Measurements from ENCODE around the gene GCM1.
"Not testable (repeated sequence)": the region's sequence is repeated elsewhere in the genome, so short reads cannot be mapped to it uniquely, and the experiment has no call there.

Gene GCM1, protein sequence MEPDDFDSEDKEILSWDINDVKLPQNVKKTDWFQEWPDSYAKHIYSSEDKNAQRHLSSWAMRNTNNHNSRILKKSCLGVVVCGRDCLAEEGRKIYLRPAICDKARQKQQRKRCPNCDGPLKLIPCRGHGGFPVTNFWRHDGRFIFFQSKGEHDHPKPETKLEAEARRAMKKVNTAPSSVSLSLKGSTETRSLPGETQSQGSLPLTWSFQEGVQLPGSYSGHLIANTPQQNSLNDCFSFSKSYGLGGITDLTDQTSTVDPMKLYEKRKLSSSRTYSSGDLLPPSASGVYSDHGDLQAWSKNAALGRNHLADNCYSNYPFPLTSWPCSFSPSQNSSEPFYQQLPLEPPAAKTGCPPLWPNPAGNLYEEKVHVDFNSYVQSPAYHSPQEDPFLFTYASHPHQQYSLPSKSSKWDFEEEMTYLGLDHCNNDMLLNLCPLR

DNA sequence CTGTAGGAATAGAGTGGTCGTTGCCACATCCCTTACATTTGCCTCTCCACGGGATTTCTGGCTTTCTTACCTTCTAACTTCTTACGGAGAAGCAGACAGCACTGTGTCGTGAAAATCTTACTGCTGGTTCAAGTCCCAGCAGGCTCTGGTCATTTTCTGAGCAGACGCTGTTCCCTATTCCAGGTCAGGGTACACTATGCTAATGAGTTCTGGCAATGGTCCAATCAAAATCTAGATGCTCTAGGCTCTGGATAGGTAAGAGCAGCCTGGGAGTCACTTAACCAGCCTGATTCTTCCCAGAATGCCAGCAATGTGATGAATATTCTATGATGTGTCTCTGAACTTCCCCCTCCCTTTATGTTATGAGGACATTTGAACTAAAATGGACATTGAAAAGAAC lies at the start of gene GCM1:
Gene GCM1, minus strand, starts transcription at position 158 of the 400 bp plus-strand sequence. CDS start 3,209 bp downstream, outside the sequence.
- no peak for DNase-seq (ENCODE audit: low spot score)

DNA sequence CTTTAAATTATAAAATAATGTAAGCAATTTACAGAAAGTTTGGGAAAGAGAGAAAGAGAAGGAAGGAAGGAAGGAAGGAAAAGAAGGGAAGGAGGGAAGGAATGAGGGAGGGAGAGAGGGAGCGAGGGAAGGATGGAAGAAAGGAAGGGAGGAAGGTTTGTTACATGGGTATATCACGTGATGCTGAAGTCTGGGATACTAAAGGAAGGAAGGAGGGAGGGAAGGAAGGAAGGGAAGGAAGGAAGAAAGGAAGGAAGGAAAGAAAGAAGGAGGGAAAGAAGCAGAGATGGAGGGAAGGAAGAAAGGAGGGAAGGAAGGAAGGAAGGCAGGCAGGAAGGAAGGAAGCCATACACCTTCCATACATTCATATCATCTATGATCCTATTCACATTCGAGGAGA lies 48.9 kb upstream of the GCM1 start:
- DNase-seq (ENCODE audit: low spot score), result no peak

DNA sequence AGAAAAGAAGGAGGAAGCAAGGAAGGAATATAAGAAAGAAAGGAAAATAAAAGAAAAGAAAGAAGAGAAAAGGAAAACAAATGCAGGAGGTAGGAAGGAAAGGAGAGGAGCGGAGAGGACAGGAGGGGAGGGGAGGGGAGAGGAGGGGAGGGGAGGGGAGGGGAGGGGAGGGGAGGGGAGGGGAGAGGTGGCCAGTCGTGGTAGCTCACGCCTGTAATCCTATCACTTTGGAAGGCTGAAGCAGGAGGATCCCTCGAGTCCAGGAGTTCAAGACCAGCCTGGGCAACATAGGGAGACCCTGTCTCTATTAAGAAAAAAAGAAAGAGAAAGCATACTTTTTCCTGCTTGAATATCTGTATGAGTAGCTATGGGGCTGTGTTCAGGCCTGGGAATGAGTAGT lies 46.4 kb upstream of the GCM1 start:
- no peak for DNase-seq (ENCODE audit: low spot score)

DNA sequence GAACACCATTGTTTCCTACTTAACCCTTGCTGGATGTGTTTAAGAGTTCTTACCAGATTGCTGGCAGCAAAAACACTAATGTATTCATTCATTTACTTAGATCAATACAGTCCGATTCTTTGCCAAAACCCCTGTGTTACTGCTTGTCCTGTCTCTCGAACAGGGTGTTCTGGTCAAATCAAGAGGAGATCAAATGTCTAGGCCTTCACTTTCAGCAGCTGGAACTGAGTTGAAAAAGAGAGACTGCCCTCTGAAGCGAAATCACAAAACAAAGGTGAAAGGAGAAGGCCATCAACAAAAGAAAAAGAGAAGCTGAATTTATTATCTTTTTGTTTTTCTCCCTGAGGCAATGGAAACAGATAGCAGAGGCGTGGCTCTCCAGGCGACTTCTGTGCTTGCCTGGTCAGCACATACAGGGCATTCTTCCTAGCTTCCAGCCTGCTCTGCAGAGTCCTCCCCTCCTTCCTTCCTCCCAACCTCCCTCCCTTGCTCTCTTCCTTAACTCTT lies 44.1 kb upstream of the GCM1 start:
- DNase-seq (ENCODE audit: low spot score), result no peak

DNA sequence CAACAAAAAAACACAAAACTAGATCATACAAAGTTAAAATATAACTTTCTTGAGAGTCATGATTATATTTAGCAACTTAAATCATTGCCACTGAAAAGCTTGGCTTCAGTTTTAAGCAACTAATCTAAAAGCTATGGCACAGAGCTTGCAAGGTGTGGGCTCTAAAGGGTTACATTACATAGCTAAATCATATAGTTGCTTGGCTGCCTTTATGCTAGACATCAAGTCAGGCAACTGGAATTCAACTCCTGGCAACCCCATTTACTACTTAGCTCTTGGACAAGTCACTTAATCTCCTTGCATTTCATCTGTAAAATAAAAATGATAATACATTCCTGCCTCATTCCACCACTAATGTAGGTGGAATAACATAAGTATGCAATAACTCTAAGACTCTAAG lies 40.9 kb upstream of the GCM1 start:
- no peak for DNase-seq (ENCODE audit: low spot score)

DNA sequence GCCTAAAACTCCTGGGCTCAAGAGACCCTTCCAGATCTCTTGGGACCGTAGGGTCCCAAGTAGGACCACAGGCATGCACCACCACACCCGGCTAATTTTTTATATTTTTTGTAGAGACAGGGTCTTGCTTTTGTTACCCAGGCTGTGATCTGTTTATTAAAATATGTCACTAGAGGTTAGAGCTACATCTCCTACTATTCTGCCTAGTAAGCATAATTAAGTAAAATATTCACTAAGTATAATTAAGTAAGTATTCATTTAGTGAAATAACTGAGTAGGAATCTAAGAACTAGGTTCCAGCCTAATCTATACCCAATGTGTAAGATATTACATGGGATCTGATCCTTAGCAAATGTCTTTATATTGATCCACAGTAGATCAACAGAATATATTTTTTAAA lies 40.2 kb upstream of the GCM1 start:
- no peak for DNase-seq (ENCODE audit: low spot score)

DNA sequence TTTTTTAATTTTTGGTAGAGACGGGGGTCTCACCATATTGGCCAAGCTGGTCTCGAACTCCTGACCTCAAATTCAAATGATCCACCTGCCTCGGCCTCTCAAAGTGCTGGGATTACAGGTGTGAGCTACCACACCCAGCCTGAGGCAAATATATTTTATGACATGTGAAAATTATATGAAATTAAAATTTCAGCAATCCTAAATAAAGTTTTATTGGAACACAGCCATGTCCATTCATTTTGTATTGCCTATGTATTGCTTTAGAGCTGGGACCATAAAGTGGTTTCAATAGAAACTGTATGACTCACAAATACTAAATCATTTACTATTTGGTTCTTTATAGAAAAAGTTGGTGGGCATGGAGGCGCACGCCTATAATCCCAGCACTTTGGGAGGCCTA lies 32.0 kb upstream of the GCM1 start:
- DNase-seq (ENCODE audit: low spot score), result no peak

DNA sequence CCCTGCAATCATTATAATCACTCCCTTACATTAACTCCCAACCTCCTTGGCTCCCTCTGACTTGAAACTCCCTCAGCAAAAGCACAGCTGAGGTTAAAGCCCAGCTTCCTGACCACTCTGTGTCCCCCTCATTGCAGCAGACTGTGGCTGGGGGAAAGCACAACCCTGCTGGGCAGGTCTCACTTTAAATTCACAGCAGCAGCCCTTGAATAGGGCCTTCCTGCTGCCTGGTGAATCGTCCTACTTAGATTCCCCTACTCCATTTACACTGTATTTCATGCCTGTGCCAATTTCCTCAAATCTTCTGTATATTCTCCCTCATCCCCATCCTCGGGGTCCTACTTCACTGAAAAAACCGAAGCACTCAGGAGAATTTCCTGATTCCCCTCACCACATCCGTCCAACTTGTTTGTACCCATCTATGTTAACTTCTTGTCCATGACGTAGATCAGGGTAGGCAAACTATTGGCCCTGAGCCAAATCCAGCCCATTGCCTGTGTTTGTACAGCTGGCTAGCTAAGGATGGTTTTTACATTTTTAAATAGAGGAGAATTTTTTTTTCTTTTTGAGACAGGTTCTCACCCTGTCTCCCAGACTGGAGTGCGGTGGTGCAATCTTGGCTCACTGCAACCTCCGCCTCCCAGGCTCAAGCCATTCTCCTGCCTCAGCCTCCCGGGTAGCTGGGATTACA lies 31.5 kb upstream of the GCM1 start:
- DNase-seq (ENCODE audit: low spot score), result no peak

DNA sequence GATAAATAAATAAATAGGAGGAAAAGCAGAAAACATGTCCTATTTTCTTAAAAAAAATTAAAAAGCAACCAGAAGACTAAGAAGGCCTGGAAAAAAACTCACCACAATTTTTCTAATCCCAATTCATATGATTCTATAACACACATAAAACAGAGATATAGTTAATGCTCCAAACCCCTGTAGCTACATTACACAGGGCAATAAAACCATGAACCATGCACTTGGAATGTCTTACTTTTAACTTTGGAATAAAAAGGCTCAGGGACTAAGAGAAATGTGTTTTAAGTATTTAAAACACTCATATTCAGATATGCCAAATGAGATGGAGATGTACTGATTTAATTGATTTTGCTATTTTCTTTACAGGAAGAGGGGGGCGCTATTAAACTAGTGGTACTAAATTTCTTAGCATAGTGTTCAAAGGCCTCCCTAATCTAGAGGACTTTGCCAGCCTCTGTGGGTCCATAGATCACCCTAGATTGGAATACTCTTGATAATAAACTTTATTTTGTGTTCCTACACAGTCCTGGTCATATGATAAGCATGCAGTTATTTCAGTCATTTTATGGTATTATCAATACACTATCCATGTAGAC lies 30.3 kb upstream of the GCM1 start:
- no peak for DNase-seq (ENCODE audit: low spot score)

DNA sequence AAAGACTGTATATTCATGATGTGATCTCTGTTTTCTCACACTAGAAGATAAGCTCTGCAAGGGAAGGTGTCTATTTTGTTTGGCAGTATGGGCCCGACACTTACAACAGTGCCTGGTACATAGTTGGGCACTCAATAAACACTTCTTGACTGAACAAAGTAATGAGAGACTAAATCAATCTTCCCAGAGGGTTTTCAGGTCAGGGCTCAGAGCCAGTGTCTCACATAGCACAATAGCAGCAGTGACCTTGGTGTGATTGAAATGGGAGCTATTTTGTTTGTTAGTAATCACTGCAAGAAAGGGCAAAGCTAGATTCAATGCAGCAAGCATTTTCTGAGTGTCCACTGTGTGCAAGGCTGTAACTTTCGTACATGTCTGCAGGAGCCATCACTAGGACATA lies 26.4 kb upstream of the GCM1 start:
- no peak for DNase-seq (ENCODE audit: low spot score)

DNA sequence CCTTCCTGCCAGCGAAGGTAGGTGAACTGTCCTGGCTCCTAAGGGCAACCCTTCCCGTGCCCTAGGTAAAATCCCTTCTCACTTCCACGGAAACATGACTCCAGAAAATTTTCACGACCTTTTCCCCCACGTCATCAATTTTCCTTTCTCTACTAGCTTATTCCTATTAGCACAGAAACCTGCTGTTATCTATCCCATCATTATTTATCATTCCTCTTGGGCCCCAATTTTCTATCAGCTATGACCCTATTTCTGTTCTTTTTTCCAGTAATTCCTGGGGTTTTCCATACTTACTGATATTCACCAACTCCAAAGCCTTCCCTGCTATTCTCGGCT lies 23.8 kb upstream of the GCM1 start:
- DNase-seq (ENCODE audit: low spot score), result no peak

DNA sequence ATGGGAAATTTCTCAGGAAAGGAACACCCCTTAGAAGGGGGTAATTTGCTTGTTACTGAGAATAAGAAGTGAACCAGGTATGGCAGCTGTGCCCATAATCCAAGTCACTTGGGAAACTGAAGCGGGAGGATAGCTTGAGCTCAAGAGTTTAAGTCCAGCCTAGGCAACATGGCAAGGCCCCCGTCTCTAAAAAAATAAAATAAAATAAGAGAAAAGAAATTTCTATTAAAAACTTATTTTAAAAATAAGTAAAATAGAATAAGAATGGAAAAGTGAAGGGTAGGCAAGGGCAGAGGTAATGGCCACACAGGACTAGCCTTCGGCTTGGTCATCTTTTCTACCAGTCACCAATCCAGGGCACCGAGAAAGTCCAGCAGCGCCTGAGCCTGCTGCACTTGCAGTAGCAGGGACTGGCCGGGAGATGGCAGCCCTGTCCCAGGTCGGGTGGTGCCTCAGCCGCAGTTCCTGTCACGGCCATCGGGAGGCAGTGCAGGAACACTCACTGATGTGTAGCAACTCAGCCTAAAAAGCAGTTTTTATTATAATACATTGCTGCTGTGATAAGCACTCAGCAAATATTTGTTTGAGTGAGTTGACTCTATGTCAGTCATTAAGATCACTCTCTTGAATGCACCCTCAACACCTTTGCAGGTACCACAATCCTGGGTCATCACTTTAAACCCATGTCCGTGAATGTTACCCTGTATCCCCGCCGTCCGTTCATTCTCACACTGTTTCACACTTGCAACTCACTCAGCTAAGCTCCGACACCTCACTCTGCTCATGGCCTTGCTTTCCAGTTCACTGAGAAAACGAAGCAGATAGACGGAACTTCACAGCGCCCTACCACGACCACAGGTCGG lies 23.2 kb upstream of the GCM1 start:
- DNase-seq (ENCODE audit: low spot score), result peak; percentile 92

DNA sequence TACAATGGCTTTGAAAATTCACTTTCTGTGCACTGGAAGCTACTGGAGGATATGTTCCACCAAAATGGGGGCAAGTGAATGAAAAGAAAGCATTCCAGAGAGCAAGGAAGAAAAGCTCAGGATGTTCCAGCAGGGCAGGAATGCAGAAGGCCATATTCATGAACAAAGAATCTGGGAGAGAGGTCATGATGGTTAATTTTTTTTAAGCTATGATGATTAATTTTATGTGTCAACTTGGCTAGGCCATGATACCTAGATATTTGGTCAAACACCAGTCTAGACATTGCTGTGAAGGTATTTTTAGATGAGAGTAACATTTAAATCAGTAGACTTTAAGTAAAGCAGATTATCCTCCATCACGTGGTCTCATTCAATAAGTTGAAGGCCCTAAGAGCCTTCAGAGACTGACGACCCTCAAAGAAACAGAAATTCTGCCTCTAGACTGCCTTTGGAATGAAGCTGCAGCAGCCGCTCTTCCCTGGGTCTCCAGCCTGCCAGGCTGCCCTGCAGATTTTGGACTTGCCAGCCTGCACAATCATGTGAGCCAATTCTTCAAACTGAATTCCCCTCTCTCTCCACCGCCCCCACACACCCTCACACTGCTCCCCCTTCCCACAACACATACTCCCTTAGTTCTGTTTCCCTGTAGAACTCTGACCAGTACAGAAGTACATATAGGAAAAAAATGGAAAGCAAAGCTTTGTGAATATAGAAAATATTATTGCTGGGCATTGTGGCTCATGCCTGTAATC lies 20.1 kb upstream of the GCM1 start:
- DNase-seq (ENCODE audit: low spot score), result no peak

DNA sequence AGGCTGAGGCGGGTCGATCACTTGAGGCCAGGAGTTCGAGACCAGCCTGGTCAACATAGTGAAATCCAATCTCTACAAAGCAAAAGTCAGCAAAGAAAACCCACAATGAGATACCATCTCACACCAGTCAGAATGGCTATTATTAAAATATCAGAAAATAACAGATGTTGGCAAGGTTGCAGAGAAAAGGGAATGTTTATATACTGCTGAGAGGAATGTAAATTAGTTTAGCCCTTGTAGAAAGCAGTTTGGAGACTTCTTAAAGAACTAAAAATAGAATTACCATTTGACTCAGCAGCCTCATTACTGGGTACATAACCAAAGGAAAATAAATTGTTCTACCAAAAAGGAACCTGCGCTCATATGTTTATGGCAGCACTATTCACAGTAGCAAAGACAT lies 16.7 kb upstream of the GCM1 start:
- DNase-seq (ENCODE audit: low spot score), result no peak

DNA sequence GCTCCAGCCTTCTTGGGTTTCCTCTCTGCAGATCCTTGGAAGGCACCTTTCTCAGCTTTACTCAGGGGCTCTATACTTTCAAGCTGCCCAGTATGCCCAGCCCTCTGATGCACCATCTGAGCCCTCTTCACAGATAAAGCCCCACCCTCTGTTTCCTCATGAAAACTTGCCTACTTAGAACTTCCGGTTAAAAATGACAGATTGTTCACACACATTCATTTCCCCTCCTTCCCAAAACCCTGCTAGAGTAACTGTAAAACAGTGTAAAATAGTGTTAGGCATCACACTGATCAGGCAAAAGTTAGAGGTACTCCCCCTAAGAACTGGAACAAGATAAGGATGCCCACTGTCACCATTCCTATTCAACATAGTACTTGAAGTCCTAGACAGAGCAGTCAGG lies 14.0 kb upstream of the GCM1 start:
- no peak for DNase-seq (ENCODE audit: low spot score)

DNA sequence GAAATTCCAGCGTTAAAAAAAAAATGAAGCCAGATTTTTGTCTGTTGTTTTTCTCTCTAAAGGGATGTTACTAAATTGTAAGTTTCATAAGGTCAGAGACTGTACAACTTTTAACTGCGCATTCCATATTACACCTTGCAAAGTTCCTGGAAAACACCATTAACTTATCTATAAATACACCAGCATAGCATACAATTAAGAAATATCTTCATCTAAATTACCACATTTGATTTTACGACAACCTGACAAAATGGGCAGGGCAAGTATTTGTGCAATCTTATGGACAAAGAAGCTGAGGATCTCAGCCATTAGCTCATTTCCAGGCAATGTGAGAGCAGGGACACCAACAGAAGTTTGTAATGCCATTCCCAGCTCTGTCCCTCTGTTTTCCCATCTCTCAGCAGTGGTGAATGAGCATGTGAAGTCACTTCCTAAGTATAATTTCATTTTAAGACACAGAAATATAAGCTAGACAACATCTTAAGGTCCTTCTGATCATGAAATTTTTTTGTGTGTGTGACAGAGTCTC lies 12.9 kb upstream of the GCM1 start:
- no peak for DNase-seq (ENCODE audit: low spot score)

DNA sequence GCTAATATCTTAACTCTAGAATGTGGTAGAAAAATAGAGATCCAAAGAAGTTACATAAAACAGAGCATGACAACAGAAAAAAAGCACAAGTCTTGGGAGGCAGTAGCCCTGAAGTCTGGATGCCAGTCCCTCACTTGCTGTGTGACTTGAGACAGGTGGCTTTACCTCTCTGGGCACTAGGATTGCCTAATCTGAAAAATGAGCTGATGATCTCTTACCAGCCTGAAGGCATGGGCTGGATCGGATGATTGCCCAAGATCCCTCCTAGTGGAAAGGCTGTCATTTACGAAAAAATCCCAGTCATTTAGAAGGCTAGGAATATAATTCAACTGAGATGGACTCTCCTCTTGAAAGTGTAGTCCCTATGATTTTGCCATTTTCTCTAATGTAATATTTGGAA lies 10.9 kb upstream of the GCM1 start:
- no peak for DNase-seq (ENCODE audit: low spot score)

DNA sequence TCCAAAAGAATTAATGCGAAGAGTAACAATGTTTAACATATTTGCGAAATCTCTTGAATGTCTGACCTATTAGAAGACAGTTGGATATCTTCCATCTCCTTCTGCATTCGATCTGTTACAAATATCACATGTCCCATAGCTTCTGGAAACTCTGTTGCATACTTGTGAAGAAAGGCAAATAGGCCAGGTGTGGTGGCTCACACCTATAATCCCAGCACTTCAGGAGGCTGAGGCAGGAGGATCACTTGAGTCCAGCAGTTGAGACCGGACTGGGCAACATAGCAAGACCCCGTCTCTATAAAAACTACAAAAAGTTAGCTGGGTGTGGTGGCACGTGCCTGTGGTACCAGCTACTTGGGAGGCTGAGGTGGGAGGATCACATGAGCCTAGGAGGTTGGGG lies 9.4 kb upstream of the GCM1 start:
- DNase-seq (ENCODE audit: low spot score), result not testable (repeated sequence)

DNA sequence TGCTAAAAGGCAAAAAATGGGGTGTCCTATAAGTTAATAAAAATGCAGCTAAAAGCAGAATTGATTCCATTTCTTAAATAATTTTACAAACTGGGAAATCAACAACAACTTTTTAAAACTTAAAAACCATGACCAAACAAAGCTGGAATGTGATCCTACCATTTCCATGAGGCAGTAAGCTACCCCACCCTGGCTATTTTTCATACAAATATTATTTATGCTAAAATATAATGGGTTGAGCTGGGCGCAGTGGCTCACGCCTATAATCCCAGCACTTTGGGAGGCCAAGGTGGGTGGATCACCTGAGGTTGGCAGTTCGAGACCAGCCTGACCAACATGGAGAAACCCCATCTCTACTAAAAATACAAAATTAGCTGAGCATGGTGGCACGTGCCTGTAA lies 6.6 kb upstream of the GCM1 start:
- DNase-seq (ENCODE audit: low spot score), result not testable (repeated sequence)

DNA sequence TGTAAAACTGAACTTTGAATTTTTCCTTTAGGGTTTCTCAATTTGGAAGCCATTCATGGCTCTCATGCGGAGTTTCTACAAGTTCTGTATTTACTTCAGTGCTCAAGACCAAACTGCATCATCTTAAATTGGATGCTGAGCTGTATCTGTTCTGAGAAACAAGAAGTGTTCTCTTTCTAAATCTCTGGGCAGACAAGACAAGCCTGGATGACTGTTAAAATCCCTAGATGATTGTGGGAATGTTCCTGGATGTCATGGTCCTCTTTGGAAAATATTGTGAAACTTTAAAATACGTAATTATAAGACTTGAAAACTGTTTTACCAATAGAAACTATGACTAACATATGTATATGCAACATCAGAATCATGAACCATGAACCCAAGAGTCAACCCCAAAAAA lies 6.2 kb upstream of the GCM1 start:
- DNase-seq (ENCODE audit: low spot score), result no peak

DNA sequence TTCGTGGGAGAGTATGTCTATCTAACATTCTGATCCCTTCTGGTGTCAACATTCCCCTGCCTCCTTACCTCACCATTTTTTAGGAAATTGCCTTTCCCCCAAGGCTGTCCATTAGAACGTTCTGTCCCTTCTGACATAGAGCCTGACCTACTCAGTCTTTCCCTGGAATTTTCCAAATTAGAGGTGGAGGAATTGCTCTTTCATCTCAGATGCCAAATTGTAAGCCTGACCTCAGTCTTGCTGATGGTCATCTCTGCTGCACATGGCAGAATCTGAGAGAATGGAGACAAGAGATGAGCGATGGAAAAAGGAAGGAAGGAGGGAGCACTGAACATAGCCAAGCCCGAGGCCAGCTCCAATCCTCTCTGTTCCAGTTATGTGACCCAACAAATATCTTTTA lies 5.4 kb upstream of the GCM1 start:
- no peak for DNase-seq (ENCODE audit: low spot score)
